GM19463 (cell line): ENCODE data around the gene CPO.

Experiments
- ATAC-seq: cut with Tn5 transposase; IDR thresholded peaks from one replicate; pipeline ENCODE4 v1.9.1; 2021; ENCODE audit warnings: mild to moderate bottlenecking, moderate library complexity; ENCODE audit not compliant: unreplicated experiment

The CPO gene

GRCh38 chr2:207008105-207008990, 69.0 kb downstream of the CPO start:
- no peak for ATAC-seq

GRCh38 chr2:207012461-207012860, 73.1 kb downstream of the CPO start:
- no peak for ATAC-seq

GRCh38 chr2:207014424-207014823, 75.1 kb downstream of the CPO start:
- no peak for ATAC-seq

- ATAC-seq: no peak
Observed at GRCh38 chr2:207015901-207016300, 76.6 kb downstream of the CPO start.
